NT2/D1 (cell line): ENCODE data around the gene PRICKLE1.

ENCODE experiments used
- SUZ12 ChIP-seq: IDR thresholded peaks from 2 replicates; pipeline ENCODE4 v1.6.1; 2011; ENCODE audit not compliant: insufficient read length, insufficient read depth; ENCODE audit errors: extremely low read depth
- ZNF274 ChIP-seq: IDR thresholded peaks from 2 replicates; pipeline ENCODE4 v1.6.1; 2011; ENCODE audit warnings: mild to moderate bottlenecking, low read depth, low read length

- TF ChIP-seq ZNF274 (no peak), SUZ12 (no peak)
Observed at GRCh38 chr12:42568952-42569915, 20.3 kb downstream of the PRICKLE1 start.
